Aorta (tissue), 4 donors: Measurements from ENCODE around the gene LYL1. TPM values are rescaled to one million over a fixed set of nuclear protein-coding genes. Genes with fewer than 3 reads are reported as not detected.

ENCODE experiments used
- polyA plus RNA-seq, 2 donors: library from polyadenylated mRNA; stranded (reverse); fragments of 200-250 nt; gene quantifications; one replicate each; pipeline ENCODE4 v1.2.3, GENCODE V29; 2013
- total RNA-seq, 2 donors: library from RNA; stranded (reverse); fragmentation: NEBNext Ultra II Directional; extraction: Animal tissue kit (Norgen Biotek cat#: 25700); gene quantifications; one replicate each; pipeline ENCODE4 v1.2.1, GENCODE V29; 2021
- donor health status: healthy with polysubstance abuse.
- donor health status: Bipolar disorder and iron deficiency.
- donor health status: DM: no; HTN: no; CAD: no.
- donor health status: DM: yes; HTN: yes; CAD: no.

Gene LYL1
- total and polyA plus RNA-seq, 4 donors: 7.3 to 28.6 (median 9.0) TPM

Other genes starting within 250 kb of the LYL1 start
- gene DNASE2, start 221.4 kb downstream of the LYL1 start, total RNA-seq: 10 to 100 TPM; 26.8 to 39.5 TPM
- 10 to 100 TPM; 27.4 to 49.9 TPM for gene DNASE2, start 221.4 kb downstream of the LYL1 start, polyA plus RNA-seq
- under 1 TPM in 1 of 2 donors, not detected in 1; 0.39 TPM for gene KLF1, start 215.7 kb downstream of the LYL1 start, total RNA-seq
- gene KLF1, start 215.7 kb downstream of the LYL1 start, polyA plus RNA-seq: not detected
- gene GCDH, start 211.7 kb downstream of the LYL1 start, total RNA-seq: 10 to 100 TPM; 15.1 to 16.4 TPM
- 10 to 100 TPM; 21.9 to 29.1 TPM for gene GCDH, start 211.7 kb downstream of the LYL1 start, polyA plus RNA-seq
- under 1 TPM; 0.42 to 0.51 TPM for gene SYCE2, start 183.6 kb downstream of the LYL1 start, total RNA-seq
- under 1 TPM in 1 of 2 donors, not detected in 1; 0.15 TPM for gene SYCE2, start 183.6 kb downstream of the LYL1 start, polyA plus RNA-seq
- 10 to 100 TPM; 27.2 to 31.4 TPM for gene FARSA, start 169.1 kb downstream of the LYL1 start, total RNA-seq
- 10 to 100 TPM; 19.7 to 23.2 TPM for gene FARSA, start 169.1 kb downstream of the LYL1 start, polyA plus RNA-seq
- gene CALR, start 164.2 kb downstream of the LYL1 start, total RNA-seq: 100 to 1,000 TPM; 649 to 778 TPM
- gene CALR, start 164.2 kb downstream of the LYL1 start, polyA plus RNA-seq: 100 to 1,000 TPM; 232 to 296 TPM
- 100 to 1,000 TPM in 1 of 2 donors, 10 to 100 TPM in 1; 80.7 to 106 TPM for gene RAD23A, start 157.0 kb downstream of the LYL1 start, total RNA-seq
- 100 to 1,000 TPM in 1 of 2 donors, 10 to 100 TPM in 1; 72.4 to 154 TPM for gene RAD23A, start 157.0 kb downstream of the LYL1 start, polyA plus RNA-seq
- 10 to 100 TPM; 15.3 to 15.7 TPM for gene GADD45GIP1, start 145.6 kb downstream of the LYL1 start, total RNA-seq
- 10 to 100 TPM; 30.9 to 40.6 TPM for gene GADD45GIP1, start 145.6 kb downstream of the LYL1 start, polyA plus RNA-seq
- not detected for gene DAND5, start 133.3 kb downstream of the LYL1 start, total RNA-seq
- under 1 TPM in 1 of 2 donors, not detected in 1; 0.13 TPM for gene DAND5, start 133.3 kb downstream of the LYL1 start, polyA plus RNA-seq
- 100 to 1,000 TPM; 184 to 327 TPM for gene NFIX, start 107.4 kb downstream of the LYL1 start, total RNA-seq
- gene NFIX, start 107.4 kb downstream of the LYL1 start, polyA plus RNA-seq: 10 to 100 TPM; 45.5 to 49.8 TPM
- gene TRMT1, start 13.9 kb upstream of the LYL1 start, total RNA-seq: 10 to 100 TPM; 23.9 to 26.5 TPM
- 10 to 100 TPM; 17.9 to 62.2 TPM for gene TRMT1, start 13.9 kb upstream of the LYL1 start, polyA plus RNA-seq
- 10 to 100 TPM; 26.0 to 37.4 TPM for gene NACC1, start 15.4 kb upstream of the LYL1 start, total RNA-seq
- 1 to 10 TPM; 5.0 to 7.8 TPM for gene NACC1, start 15.4 kb upstream of the LYL1 start, polyA plus RNA-seq
- gene STX10, start 47.5 kb upstream of the LYL1 start, total RNA-seq: 10 to 100 TPM; 33.0 to 47.4 TPM
- gene STX10, start 47.5 kb upstream of the LYL1 start, polyA plus RNA-seq: 100 to 1,000 TPM in 1 of 2 donors, 10 to 100 TPM in 1; 70.5 to 105 TPM
- gene IER2, start 47.6 kb upstream of the LYL1 start, total RNA-seq: 100 to 1,000 TPM; 143 to 239 TPM
- gene IER2, start 47.6 kb upstream of the LYL1 start, polyA plus RNA-seq: 100 to 1,000 TPM in 1 of 2 donors, 10 to 100 TPM in 1; 39.7 to 269 TPM